Dendritic cell treated with granulocyte-macrophage colony-stimulating factor and Interleukin-4, amounts not matched to agents 40 ng/mL and 50 ng/mL, for 4 days (primary cell): Measurements from ENCODE around the gene PDCD2.
"Not testable (repeated sequence)": the region's sequence is repeated elsewhere in the genome, so short reads cannot be mapped to it uniquely, and the experiment has no call there.

ENCODE experiments used
- H3K27ac Mint-ChIP-seq: one replicate; pipeline ENCODE4 v1.8.0; 2022; ENCODE audit warnings: mild to moderate bottlenecking, mixed read lengths
- H3K27me3 Mint-ChIP-seq: one replicate; pipeline ENCODE4 v1.8.0; 2022; ENCODE audit warnings: mild to moderate bottlenecking, mixed read lengths
- H3K36me3 Mint-ChIP-seq: one replicate; pipeline ENCODE4 v1.8.0; 2022; ENCODE audit warnings: low read depth, mixed read lengths
- H3K4me1 Mint-ChIP-seq: one replicate; pipeline ENCODE4 v1.8.0; 2022; ENCODE audit warnings: low read depth, mixed read lengths
- H3K4me3 Mint-ChIP-seq: one replicate; pipeline ENCODE4 v1.8.0; 2022; ENCODE audit warnings: mild to moderate bottlenecking, moderate library complexity, mixed read lengths
- H3K9me3 Mint-ChIP-seq: one replicate; pipeline ENCODE4 v1.8.0; 2022; ENCODE audit warnings: mixed read lengths
- intact Hi-C: fragments of 100-400 bp; cut with micrococcal nuclease; formaldehyde crosslinking; loops from one replicate; pipeline ENCODE4 v1.15.0; 2022

The PDCD2 gene

DNA sequence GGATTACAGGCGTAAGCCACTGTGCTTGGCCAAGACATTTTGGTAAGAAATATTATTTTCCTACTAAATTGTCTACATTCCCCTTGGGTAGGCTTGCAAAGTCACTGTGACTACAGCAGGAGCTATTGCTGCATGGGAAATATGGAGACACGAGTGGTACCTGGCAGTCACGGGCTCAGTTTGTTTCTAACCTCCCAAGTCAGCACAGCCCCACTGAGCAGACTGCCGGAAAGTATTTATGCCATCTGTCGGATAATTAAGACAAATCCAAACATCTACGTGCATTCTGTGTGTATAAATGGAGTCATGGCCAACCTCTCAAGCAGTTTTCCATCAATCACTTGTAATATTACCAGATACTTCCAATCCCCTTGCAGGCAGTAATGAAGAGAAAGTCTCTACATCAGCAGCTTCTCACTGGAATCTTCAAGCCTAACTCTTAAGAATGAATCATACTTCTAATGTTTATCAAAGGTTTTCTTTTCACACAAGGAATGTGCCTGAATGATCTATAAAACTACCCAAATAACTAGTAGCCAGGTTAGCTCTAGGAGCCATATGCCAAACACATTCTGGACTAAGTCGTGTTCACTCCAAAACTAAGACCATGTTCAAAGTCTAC is 51.5 kb downstream of the PDCD2 start:
- no peak overlapping the region for H3K27ac Mint-ChIP-seq

DNA sequence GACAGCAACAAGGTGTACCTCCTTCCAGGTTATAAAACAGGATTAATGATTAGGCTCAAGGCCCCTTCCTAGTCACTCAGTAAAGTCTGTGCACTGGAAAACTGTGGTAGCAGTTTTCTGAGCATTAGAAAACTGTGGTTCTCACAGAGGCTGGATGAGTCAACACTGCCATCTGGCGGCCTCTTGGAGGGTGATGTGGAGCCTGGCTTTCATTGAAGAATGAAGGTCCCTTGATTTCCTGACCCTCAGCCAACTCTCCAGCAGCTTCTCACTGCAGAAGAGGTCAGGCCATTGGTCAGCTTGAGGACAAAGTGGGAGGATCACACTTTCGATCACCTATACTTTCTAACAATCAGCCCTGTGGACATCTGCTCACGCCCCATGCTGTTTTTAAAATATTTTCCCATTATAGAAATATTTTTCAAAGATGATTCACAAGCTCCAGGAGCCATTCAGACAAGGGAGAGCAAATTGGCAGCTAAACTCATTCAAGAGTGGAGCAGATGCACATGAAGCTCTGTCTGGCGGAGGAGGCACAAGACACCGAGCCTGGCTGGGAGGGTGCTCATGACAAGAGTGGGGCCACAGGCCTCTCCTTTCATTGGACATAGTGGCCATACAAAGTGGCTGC is 54.5 kb downstream of the PDCD2 start:
- Mint-ChIP-seq H3K36me3 (peaks cover 18% of the 10 kb centered on the region), H3K27ac (no peak overlapping the region), H3K27me3 (no peaks in the 10 kb centered on the region), H3K9me3 (no peaks in the 10 kb centered on the region), H3K4me3 (no peak overlapping the region), H3K4me1 (no peaks in the 10 kb centered on the region)
- intact Hi-C loops, result loop anchor here (10.0 kb wide), 1 partner anchor 575 kb away; no protein-coding TSS in a partner anchor

More for the DNA sequence above, 51.5 kb downstream of the PDCD2 start:
- H3K4me3 Mint-ChIP-seq, result no peak overlapping the region
- intact Hi-C loops, result no loop called here
- H3K27me3 Mint-ChIP-seq, result no peaks in the 10 kb centered on the region
- no peaks in the 10 kb centered on the region for H3K9me3 Mint-ChIP-seq
- H3K4me1 Mint-ChIP-seq, result no peaks in the 10 kb centered on the region
- peaks cover 48% of the 10 kb centered on the region for H3K36me3 Mint-ChIP-seq

DNA sequence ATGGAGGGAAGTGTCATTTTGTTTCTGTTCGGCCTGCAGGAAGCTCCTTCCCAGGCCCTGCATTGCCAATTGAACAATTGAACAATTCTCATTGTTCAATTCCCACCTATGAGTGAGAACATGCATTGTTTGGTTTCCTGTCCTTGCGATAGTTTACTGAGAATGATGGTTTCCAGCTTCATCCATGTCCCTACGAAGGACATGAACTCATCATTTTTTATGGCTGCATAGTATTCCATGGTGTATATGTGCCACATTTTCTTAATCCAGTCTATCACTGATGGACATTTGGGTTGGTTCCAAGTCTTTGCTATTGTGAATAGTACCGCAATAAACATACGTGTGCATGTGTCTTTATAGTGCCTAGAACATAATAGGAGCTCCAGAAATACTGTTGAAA is 56.4 kb downstream of the PDCD2 start:
- H3K4me1 Mint-ChIP-seq, H3K9me3 Mint-ChIP-seq, H3K27ac Mint-ChIP-seq, H3K4me3 Mint-ChIP-seq, H3K36me3 Mint-ChIP-seq, H3K27me3 Mint-ChIP-seq: not testable (repeated sequence)
- intact Hi-C loops, result loop anchor here (10.0 kb wide), 1 partner anchor 573 kb away; no protein-coding TSS in a partner anchor

DNA sequence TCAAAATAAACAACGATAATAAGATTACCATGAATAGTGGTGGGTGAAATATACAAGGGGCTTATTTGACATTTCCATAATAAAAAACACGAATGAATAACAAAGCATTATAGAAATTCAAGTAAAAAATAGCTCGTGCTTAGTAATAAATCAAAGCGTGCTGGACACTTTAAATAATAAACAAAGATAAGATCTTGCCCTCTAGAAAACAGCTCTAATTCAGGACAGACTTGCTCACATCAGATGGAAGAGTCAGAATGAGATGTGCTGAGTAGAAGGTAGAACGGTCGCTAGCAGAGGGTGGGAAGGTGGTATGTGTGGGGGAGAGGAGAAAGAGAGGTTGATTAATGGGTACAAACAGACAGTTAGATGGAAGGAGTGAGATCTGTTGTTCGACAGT is 58.6 kb downstream of the PDCD2 start:
- intact Hi-C loops, result loop anchor here (10.0 kb wide), 1 partner anchor 571 kb away; no protein-coding TSS in a partner anchor
- Mint-ChIP-seq H3K27me3 (no peaks in the 10 kb centered on the region), H3K4me3 (no peak overlapping the region), H3K27ac (no peak overlapping the region), H3K36me3 (no peaks in the 10 kb centered on the region), H3K9me3 (no peaks in the 10 kb centered on the region), H3K4me1 (no peaks in the 10 kb centered on the region)
